Nephron (organoid): Measurements from ENCODE around the gene C1orf21.

Experiments used
- H3K27ac Mint-ChIP-seq, 3 experiments: 2 replicates each; pipeline ENCODE4 v1.8.0; 2020; ENCODE audit warnings: mixed read lengths in 3 of 3, mild to moderate bottlenecking in 2 of 3, moderate library complexity in 1 of 3
- H3K27me3 Mint-ChIP-seq: 2 replicates; pipeline ENCODE4 v1.8.0; 2021; ENCODE audit warnings: low read depth, mild to moderate bottlenecking, moderate library complexity, mixed read lengths
- H3K36me3 Mint-ChIP-seq: 2 replicates; pipeline ENCODE4 v1.8.0; 2020; ENCODE audit warnings: low read depth, mixed read lengths
- H3K4me1 Mint-ChIP-seq: 2 replicates; pipeline ENCODE4 v1.8.0; 2020; ENCODE audit warnings: mixed read lengths
- H3K4me3 Mint-ChIP-seq, 3 experiments: 2 replicates each; pipeline ENCODE4 v1.8.0; 2020; ENCODE audit warnings: mild to moderate bottlenecking in 3 of 3, mixed read lengths in 3 of 3, moderate library complexity in 2 of 3
- H3K9me3 Mint-ChIP-seq: 2 replicates; pipeline ENCODE4 v1.8.0; 2020; ENCODE audit warnings: mixed read lengths
- TF ChIP-seq, protein P1 (sequence below), 3 experiments: fragments of 200-600 bp; sonication (generic); IDR thresholded peaks; one replicate each; pipeline ENCODE4 v1.5.0; 2021; ENCODE audit warnings: antibody characterized with exemption in 3 of 3; ENCODE audit not compliant: unreplicated experiment in 3 of 3

Gene C1orf21

GRCh38 chr1:184365699-184366098 lies 21.1 kb upstream of the C1orf21 start:
- H3K4me3 Mint-ChIP-seq: no peak overlapping the region
- H3K27me3 Mint-ChIP-seq: peaks cover 5% of the 10 kb centered on the region
- peaks cover 6% of the 10 kb centered on the region for H3K4me1 Mint-ChIP-seq
- H3K27ac Mint-ChIP-seq: no peak overlapping the region
- TF ChIP-seq, protein P1, sequence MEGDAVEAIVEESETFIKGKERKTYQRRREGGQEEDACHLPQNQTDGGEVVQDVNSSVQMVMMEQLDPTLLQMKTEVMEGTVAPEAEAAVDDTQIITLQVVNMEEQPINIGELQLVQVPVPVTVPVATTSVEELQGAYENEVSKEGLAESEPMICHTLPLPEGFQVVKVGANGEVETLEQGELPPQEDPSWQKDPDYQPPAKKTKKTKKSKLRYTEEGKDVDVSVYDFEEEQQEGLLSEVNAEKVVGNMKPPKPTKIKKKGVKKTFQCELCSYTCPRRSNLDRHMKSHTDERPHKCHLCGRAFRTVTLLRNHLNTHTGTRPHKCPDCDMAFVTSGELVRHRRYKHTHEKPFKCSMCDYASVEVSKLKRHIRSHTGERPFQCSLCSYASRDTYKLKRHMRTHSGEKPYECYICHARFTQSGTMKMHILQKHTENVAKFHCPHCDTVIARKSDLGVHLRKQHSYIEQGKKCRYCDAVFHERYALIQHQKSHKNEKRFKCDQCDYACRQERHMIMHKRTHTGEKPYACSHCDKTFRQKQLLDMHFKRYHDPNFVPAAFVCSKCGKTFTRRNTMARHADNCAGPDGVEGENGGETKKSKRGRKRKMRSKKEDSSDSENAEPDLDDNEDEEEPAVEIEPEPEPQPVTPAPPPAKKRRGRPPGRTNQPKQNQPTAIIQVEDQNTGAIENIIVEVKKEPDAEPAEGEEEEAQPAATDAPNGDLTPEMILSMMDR (IDR thresholded peaks at IDR 0.05; ENCODE audit: unreplicated experiment in 3 of 3): no peak
- H3K36me3 Mint-ChIP-seq: no peaks in the 10 kb centered on the region
- H3K9me3 Mint-ChIP-seq: no peaks in the 10 kb centered on the region

GRCh38 chr1:184366997-184367396 lies 19.8 kb upstream of the C1orf21 start:
- Mint-ChIP-seq H3K4me3 (no peak overlapping the region), H3K4me1 (peaks cover 6% of the 10 kb centered on the region), H3K9me3 (no peaks in the 10 kb centered on the region), H3K27me3 (peaks cover 5% of the 10 kb centered on the region), H3K27ac (peak overlapping the region in 1 of 3 experiments; percentile 2), H3K36me3 (no peaks in the 10 kb centered on the region)
- TF ChIP-seq, protein P1 (IDR thresholded peaks at IDR 0.05; ENCODE audit: unreplicated experiment in 3 of 3): no peak

DNA sequence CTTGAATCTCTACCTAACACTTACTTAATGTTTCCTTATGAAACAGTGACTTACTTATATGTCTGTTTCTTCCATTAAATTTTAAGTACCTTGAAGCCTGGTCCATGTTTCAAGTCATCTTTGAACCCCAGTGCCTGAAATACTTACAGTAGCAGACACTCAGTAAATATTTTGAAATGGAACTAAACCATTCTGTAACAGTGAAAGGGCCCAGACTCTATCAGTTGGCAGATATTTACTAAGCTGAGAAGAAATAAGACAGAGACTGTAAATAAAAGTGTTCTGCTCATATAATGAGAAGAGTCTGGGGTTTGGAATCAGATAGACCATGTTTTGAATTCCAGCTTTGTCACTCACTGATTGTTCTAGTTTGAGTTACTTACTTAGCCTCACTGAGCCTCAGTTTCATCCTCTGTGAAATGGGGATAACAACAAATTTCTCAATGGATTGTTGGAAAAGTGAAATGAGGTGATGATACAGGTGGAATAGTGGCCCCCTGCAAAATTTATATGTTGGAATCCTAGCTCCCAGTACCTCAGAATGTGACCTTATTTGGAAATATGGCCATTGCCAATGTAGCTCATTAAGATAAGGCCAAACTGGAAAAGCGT lies 19.3 kb upstream of the C1orf21 start:
- peaks cover 6% of the 10 kb centered on the region for H3K4me1 Mint-ChIP-seq
- H3K36me3 Mint-ChIP-seq: no peaks in the 10 kb centered on the region
- TF ChIP-seq, protein P1 (IDR thresholded peaks at IDR 0.05; ENCODE audit: unreplicated experiment in 3 of 3): no peak
- no peaks in the 10 kb centered on the region for H3K9me3 Mint-ChIP-seq
- H3K27ac Mint-ChIP-seq: no peak overlapping the region
- H3K27me3 Mint-ChIP-seq: peaks cover 5% of the 10 kb centered on the region
- H3K4me3 Mint-ChIP-seq: no peak overlapping the region

GRCh38 chr1:184368354-184368753 lies 18.5 kb upstream of the C1orf21 start:
- H3K4me1 Mint-ChIP-seq: peaks cover 6% of the 10 kb centered on the region
- TF ChIP-seq, protein P1 (IDR thresholded peaks at IDR 0.05; ENCODE audit: unreplicated experiment in 3 of 3): no peak

DNA sequence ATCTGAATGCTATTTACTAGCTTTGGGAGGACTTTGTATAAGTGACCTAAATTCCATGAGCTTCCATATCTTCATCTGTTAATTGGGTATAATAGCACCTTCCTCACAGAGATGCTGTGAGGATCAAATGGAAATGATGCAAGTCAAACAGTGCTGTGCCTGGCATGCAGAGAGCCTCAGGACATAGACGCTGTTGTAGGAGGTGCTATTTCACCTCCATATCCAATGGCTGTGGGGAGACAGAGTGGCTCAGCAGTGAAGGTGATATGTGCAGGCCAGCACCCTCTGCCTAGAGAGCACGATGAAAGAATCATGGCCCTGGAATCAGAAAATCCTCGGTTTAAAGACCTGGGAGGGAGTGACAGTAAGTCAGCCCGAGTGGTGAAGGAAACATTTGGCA lies 16.0 kb upstream of the C1orf21 start:
- Mint-ChIP-seq H3K9me3 (no peaks in the 10 kb centered on the region), H3K27ac (no peak overlapping the region), H3K4me3 (no peak overlapping the region), H3K4me1 (no peaks in the 10 kb centered on the region), H3K27me3 (no peaks in the 10 kb centered on the region), H3K36me3 (no peaks in the 10 kb centered on the region)
- TF ChIP-seq, protein P1 (IDR thresholded peaks at IDR 0.05; ENCODE audit: unreplicated experiment in 3 of 3): no peak

More at GRCh38 chr1:184368354-184368753, 18.5 kb upstream of the C1orf21 start:
- Mint-ChIP-seq H3K9me3 (no peaks in the 10 kb centered on the region), H3K27me3 (peaks cover under 1% of the 10 kb centered on the region), H3K27ac (no peak overlapping the region), H3K4me3 (no peak overlapping the region), H3K36me3 (no peaks in the 10 kb centered on the region)

GRCh38 chr1:184373155-184373554 lies 13.7 kb upstream of the C1orf21 start:
- H3K27me3 Mint-ChIP-seq: no peaks in the 10 kb centered on the region
- no peak overlapping the region for H3K4me3 Mint-ChIP-seq
- no peaks in the 10 kb centered on the region for H3K9me3 Mint-ChIP-seq
- no peaks in the 10 kb centered on the region for H3K4me1 Mint-ChIP-seq
- TF ChIP-seq, protein P1 (IDR thresholded peaks at IDR 0.05; ENCODE audit: unreplicated experiment in 3 of 3): no peak
- no peak overlapping the region for H3K27ac Mint-ChIP-seq
- no peaks in the 10 kb centered on the region for H3K36me3 Mint-ChIP-seq
